NCI-H1092 (cell line): ENCODE measurements around the gene KRT71.

Experiments used
- DNase-seq: peaks from one replicate; lab custom pipeline; 2025; lab: John Stamatoyannopoulos, UW

KRT71 gene

DNA sequence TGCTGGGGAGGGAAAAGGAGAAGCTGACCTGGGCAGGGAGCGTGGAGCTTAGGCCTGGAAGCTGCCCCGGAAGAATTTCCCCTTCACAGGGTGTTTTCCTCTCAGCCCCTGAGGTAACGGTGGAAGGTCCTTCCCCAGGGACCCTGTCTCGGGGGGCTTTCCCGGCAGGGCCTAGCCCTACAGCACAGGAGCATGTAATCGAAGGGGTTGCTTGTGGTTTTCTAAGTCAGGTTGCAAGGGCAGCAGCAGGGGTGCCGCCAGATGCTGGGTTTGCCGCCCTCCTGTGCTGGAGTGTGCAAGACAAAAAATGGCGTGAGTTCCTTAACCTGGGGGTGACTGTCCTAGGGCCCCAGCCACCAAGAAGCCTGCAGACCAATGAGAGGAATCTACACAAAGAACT, 22.3 kb upstream of the KRT71 start:
- DNase-seq = no peak

DNA sequence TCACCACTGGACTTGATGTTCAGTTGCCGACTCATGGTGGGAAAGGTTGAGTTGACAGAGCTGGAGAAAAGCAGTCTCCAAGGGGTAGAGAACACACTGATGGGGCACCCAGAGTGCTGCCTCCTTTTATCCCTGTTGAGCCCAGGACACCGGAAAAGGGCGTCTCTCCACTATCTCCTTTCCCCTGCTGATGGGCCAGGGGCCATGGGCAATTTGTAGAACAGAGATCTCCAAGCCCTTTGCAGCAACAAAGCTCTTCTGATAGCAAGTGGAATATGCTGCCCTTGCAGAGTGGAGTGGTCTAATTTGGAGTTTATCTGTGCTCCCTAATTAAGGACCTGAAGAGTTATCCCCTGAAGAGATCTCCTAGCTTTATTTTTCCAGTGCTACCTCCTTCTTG, 20.8 kb upstream of the KRT71 start, which contains the start of gene KRT74:
TSS of gene KRT74 (minus strand) at position 101 of the 400 bp plus-strand sequence. CDS start at position 35, 66 bp downstream.
- no peak for DNase-seq

- DNase-seq = no peak
Measured at GRCh38 chr12:52573306-52573705, 20.4 kb upstream of the KRT71 start.

GRCh38 chr12:52570511-52570910, 17.6 kb upstream of the KRT71 start:
- no peak for DNase-seq

DNA sequence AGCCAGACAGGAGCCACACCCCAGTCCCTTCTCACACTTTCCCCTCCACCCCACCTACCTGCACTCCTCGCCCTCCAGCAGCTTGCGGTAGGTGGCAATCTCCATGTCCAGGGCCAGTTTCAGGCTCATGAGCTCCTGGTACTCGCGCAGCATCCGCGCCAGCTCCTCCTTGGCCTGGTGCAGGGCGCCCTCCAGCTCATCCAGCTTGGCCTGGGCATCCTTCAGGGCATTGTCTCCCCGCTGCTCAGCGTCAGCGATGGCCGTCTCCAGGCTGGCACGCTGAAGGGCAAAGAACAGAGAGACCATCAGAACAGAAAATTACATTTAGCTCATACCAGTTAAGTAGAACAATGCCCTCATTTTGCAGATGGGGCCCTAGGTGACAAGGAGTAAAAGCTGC, 15.2 kb upstream of the KRT71 start:
- DNase-seq = no peak

- DNase-seq = no peak
Measured at GRCh38 chr12:52566847-52567291, 13.9 kb upstream of the KRT71 start.

DNA sequence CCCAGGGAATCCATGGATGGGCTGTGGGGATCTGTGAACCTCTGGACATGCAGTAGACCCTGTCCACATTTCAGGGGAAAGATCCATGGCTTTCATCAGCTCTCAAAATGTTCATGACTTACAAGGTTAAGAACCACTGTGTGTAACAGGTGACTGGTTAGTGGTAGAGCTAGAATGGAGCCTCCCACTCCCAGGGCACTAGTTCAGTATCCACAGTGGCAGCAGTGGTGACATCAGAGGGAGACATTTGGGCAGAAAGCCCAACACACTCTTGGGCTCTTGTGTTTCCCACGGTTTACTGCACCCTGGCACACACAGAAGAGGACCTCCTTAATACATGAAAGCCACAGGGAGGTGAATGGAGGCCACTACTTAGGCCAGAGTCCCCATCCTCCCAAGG, 11.6 kb upstream of the KRT71 start:
- DNase-seq = no peak

GRCh38 chr12:52561880-52562449, 9.0 kb upstream of the KRT71 start:
- DNase-seq = no peak

DNA sequence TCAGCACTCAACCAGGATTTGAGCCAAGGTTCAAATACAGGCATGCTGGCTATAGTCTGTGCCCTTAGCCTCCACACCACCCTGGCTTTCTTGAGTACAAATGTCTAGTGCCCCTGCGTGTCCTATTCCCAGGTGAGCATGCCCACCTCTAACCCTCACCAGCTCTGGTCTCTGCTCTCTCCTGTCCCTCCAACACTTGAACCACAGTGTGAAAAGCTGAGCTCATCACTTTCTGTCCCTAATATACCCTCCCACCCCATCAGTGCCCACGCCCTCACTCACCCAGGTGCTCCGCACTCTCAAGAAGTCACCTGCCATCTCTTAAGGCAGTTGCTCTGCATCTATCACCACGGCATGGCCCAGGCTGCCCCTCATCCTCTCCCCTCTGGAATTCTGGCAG, 7.0 kb upstream of the KRT71 start:
- DNase-seq = no peak

- DNase-seq = no peak
Measured at GRCh38 chr12:52558781-52559445, 6.0 kb upstream of the KRT71 start.

DNA sequence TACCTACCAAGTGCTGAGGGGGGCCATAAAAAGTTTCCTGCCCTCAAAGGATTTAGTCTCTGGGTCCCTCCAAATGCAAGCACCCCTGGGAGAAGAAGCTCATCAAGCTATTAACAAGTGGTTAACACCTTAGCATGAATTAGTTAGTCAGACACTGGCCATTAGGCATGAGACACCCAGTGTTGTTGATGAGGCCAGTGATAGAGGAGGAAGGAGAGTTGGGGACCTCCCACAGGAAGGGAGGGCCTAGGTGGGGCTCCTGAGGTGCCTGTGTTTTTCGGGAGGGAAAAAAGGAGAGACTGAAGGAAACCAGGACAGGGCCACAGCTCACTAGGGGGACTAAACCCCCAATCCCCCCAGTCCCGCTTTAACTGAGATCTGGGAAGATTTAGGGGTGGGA, 4.5 kb upstream of the KRT71 start:
- no peak for DNase-seq

DNA sequence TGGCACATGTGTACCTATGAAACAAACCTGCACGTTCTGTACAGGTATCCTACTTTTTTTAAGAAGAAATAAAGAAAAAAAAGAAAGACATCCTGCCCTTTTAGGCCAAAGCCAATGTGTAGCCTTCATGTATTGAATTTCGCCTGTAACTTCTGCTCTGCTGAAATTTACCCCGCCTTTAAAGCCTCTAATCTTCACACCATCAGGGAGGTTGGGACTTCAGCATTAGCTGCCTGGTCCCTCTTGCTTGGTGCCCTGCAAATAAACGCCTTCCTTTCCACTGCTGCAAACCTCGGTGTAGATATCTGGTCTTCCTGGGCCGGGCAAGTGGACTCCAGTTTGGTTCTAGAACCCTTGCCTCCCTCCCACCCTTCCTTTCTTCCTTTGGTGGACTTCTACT, 2.6 kb upstream of the KRT71 start:
- DNase-seq = no peak

GRCh38 chr12:52552055-52552454, 890 bp downstream of the KRT71 start:
- no peak for DNase-seq

GRCh38 chr12:52551216-52551865, 1.6 kb downstream of the KRT71 start:
- DNase-seq = no peak

- no peak for DNase-seq
Measured at GRCh38 chr12:52546126-52546525, 6.8 kb downstream of the KRT71 start.

- DNase-seq = no peak
Measured at GRCh38 chr12:52543985-52544883, 8.7 kb downstream of the KRT71 start.

DNA sequence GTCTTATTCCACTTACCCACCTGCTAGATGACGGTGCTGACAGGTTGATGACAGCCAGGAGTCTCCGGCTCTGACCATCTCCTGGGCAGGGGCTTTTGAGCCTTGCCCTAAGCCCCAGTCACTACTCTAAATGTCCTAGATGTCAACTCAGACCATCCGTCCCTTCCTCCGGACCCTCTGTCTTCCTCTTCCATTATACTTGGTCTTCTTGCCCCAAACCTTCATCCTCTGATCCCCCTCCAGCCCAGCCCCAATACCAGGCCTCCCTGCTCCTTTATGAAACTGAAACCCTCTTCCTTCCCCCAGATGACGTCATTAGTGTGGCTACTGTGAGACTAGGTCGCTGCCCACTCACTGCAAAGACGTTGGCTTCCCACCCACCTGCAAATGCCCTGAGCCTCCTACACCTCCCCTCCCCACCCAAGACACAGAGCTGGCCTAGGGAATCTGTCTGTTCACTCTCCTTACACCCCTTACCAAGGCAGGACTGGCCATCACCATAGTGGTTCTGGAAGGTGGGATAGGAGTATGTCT, 10.1 kb downstream of the KRT71 start:
- DNase-seq = no peak

DNA sequence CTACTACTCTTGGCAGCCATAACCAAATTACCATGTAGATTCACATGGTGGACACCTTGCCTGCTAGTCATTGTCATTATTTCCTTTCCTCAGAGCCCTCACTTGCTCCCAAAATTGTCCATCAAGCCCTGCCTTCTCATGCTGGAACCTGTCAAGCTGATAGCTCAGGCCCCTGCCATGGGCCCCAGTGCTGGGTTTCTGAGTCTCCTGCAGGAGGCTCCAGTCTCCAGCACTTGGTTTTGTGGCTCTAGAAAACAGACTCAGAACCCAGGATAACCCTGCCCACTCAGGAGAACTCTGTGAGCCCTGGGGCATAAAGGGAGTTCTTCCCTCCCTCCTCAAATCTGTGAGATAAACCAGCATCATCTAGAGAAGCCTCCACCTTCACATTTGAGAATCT, 10.8 kb downstream of the KRT71 start:
- DNase-seq = no peak

DNA sequence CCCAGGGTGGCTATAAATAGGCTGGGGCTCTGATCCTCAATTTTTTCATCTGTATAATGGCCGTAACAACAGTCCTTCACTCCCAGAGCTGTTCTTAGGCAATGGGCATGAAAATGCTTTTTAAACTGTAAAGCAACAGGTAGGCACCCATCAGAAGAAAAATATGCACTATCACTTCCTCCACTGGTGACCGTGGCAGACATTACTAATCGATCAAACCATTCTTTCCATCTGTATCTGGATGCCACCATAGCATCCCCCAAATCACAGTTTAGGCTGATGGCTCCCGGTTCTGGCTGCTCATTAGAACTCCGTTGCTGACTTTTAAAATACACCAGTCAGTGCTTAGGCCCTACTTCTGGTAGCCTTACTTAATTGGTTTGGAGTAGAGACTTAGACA, 11.2 kb downstream of the KRT71 start:
- no peak for DNase-seq

DNA sequence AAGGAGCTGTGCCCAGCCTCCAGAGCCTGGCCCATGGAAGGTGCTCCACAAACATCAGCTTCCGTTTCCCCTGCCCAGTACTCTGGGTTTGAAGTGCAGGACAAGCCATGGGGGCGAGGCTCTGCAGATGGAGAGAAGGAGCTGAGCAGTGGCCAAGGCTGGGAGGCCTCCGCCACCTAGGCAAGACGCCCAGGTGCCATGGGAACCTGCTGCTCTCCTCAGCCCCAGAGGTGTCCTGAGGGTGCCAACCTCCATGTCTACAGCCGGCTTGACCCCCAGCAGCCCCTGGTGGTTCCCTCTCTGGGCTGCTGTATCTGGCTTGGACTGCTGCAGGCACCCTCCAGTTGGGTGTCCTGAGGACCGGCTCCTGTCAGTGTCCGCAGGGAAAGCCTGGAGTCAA, 12.4 kb downstream of the KRT71 start:
- DNase-seq = no peak

GRCh38 chr12:52539821-52540173, 13.1 kb downstream of the KRT71 start:
- no peak for DNase-seq

GRCh38 chr12:52539083-52539820, 13.7 kb downstream of the KRT71 start:
- DNase-seq = peak; percentile 69
